Measurements from ENCODE around the gene SSR1.
"Not testable (repeated sequence)": the region's sequence is repeated elsewhere in the genome, so short reads cannot be mapped to it uniquely, and the experiment has no call there.

The SSR1 gene

DNA sequence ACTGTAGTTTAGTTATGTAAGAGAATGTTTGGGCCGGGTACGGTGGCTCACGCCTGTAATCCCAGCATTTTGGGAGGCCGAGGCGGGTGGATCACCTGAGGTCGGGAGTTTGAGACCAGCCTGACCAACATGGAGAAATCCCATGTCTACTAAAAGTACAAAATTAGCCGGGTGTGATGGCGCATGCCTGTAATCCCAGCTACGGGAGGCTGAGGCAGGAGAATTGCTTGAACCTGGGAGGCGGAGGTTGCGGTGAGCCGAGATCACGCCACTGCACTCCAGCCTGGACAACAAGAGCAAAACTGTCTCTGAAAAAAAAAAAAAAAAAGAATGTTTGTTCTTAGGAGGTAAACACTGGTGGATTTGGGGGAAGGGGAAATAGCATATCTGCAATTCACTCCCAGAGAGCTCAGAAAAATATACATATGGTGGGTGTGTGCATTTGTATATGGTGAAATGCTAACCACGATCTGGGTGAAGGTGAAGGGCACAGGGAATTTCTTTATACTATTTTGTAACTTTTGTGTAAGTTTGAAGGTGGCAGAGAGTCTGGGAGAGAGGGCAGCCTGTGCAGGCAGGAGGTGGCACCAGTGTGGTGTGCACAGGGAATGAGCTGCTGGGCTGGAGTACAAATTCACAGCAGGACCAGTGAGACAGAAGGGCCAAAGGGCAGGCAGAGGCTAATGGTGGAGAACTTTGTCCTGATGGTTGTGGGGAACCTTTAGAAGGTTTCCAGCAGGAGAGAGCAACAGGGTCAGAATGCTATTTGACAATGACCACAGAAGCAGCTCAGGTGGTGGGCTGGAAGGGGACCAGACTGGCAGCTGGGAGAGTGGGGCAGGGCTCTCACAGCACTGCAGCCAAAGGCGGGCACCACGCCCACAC, 42.4 kb downstream of the SSR1 start:
- H3K4me3 ChIP-seq (ENCODE audit: low read depth in 1 of 2, low read length in 2 of 2): no peak overlapping the region
- H3K4me1 ChIP-seq (ENCODE audit: insufficient read depth, low read length): no peaks in the 10 kb centered on the region
- H3K27ac ChIP-seq (ENCODE audit: low read depth, low read length): no peak overlapping the region
- no peaks in the 10 kb centered on the region for H3K36me3 ChIP-seq (ENCODE audit: insufficient read depth, low read length)
- no peaks in the 10 kb centered on the region for H3K27me3 ChIP-seq (ENCODE audit: control insufficient read depth in 1 of 2, insufficient read depth in 2 of 2, low read length in 2 of 2)
- H3K9ac ChIP-seq (ENCODE audit: low read length): no peak overlapping the region
- H3K9me3 ChIP-seq (ENCODE audit: low read length): no peaks in the 10 kb centered on the region

DNA sequence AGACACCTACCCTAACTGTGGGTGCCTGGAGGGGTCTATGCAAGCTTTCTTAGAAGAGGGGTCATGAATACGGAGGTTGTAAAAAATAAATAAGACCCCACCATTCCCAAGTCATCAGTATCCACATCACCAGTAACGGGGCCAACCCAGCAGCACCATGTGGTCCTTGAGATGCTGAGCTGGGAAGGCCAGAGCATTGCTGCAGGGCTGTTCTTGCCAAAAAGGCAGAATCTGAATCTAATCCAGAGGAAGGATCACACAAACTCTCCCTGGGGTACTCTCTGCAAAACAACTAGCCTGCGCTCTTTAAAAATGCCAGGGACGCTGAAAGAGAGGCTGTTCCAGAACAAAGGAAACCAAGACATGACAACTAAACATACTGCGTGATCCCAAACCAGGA, 43.2 kb downstream of the SSR1 start:
- no peaks in the 10 kb centered on the region for H3K9me3 ChIP-seq (ENCODE audit: low read length)
- H3K4me1 ChIP-seq (ENCODE audit: insufficient read depth, low read length): no peaks in the 10 kb centered on the region
- H3K4me3 ChIP-seq (ENCODE audit: low read depth in 1 of 2, low read length in 2 of 2): no peak overlapping the region
- H3K9ac ChIP-seq (ENCODE audit: low read length): no peak overlapping the region
- H3K27me3 ChIP-seq (ENCODE audit: control insufficient read depth in 1 of 2, insufficient read depth in 2 of 2, low read length in 2 of 2): no peaks in the 10 kb centered on the region
- H3K36me3 ChIP-seq (ENCODE audit: insufficient read depth, low read length): no peaks in the 10 kb centered on the region
- H3K27ac ChIP-seq (ENCODE audit: low read depth, low read length): no peak overlapping the region

DNA sequence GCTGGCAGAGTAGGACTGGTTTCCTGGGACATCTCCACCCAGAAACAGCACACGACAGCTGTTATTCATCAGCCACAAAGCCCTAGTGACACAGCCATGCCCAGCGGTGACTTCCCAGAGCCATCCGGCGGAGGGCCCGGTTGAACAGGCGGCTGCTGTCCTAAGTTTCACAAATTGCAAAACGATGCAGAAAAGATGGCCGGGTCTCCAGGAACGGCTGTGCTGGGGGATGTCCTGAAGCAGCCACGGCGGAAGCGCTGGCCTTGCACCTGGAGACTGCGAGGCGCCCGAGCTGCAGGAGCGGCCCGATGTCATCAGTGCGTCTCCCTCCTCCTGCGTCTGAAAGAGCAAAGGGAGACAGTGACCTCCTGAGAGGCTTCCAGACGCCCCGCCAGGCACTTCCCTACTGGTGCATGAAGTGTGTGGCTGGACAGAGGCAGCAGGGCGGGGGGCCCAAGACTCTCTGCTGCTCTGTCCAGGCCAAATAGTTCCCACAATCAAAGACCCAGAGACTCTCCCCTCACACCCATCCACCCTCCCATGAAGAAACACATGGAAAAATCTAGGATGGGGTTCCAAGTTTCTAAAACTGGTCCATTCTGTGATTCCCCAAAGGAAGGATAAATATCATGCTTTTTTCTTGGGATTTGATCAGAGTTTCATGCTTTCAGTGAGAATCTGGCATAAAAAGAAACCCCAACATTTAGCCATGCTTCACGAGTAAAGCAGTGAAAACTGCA, 44.0 kb downstream of the SSR1 start:
- Histone ChIP-seq H3K9me3 (ENCODE audit: low read length) (no peaks in the 10 kb centered on the region), H3K27me3 (ENCODE audit: control insufficient read depth in 1 of 2, insufficient read depth in 2 of 2, low read length in 2 of 2) (no peaks in the 10 kb centered on the region), H3K4me1 (ENCODE audit: insufficient read depth, low read length) (no peaks in the 10 kb centered on the region), H3K4me3 (ENCODE audit: low read depth in 1 of 2, low read length in 2 of 2) (no peak overlapping the region), H3K9ac (ENCODE audit: low read length) (no peak overlapping the region), H3K27ac (ENCODE audit: low read depth, low read length) (no peak overlapping the region), H3K36me3 (ENCODE audit: insufficient read depth, low read length) (no peaks in the 10 kb centered on the region)

DNA sequence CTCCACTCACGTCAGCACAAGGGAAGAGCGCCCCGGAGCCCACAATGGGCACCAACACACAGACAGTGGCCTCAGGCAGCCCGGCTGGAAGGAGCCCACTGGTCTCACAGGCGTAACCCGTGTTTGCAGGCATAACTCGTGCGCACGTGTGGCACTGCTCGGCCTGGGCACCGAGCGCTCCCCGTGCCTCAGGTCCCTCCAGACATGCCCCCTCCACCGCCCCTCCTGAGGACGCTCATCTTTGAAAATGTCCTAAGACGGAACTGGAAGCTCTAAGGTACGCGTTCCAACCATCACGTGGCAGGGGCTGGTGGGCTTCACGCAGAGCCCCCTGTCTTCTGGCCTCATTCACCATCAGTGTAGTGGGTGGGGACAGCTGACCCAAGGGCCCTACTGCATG, 44.6 kb downstream of the SSR1 start:
- H3K36me3 ChIP-seq (ENCODE audit: insufficient read depth, low read length): no peaks in the 10 kb centered on the region
- no peaks in the 10 kb centered on the region for H3K27me3 ChIP-seq (ENCODE audit: control insufficient read depth in 1 of 2, insufficient read depth in 2 of 2, low read length in 2 of 2)
- no peaks in the 10 kb centered on the region for H3K9me3 ChIP-seq (ENCODE audit: low read length)
- no peak overlapping the region for H3K27ac ChIP-seq (ENCODE audit: low read depth, low read length)
- no peak overlapping the region for H3K4me3 ChIP-seq (ENCODE audit: low read depth in 1 of 2, low read length in 2 of 2)
- no peak overlapping the region for H3K9ac ChIP-seq (ENCODE audit: low read length)
- no peaks in the 10 kb centered on the region for H3K4me1 ChIP-seq (ENCODE audit: insufficient read depth, low read length)

DNA sequence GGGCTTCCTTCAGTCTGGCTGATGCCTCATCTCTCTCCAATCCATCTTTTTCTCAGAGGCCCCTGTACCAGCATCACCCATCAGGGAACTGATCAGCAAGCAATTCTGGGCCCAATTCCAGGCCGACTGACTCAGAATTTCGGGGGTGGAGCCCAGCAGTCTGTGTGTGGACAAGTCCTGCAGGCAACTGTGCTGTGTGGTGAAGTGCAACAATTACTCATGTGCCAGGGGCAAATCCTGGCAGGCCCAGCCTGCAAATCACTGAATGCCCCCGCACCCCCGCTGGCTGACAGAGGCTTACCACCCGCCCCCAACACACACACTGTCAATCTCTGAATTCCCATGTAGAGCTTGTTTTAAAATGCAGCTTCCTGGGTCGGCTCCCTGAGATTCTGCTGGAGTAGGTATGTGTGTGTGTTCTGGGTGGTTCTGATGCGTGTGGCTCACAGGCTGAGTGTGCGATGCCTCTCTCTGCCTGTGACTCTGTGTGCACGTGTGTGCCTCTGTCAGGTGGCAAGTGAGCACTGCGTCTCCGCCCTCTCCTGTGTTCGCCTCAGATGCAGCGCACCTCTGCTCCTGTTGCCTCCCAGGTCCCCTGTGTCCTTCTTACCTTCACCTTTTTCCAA, 45.4 kb downstream of the SSR1 start:
- Histone ChIP-seq H3K27me3 (ENCODE audit: control insufficient read depth in 1 of 2, insufficient read depth in 2 of 2, low read length in 2 of 2) (no peaks in the 10 kb centered on the region), H3K9me3 (ENCODE audit: low read length) (no peaks in the 10 kb centered on the region), H3K36me3 (ENCODE audit: insufficient read depth, low read length) (no peaks in the 10 kb centered on the region), H3K9ac (ENCODE audit: low read length) (no peak overlapping the region), H3K4me3 (ENCODE audit: low read depth in 1 of 2, low read length in 2 of 2) (no peak overlapping the region), H3K4me1 (ENCODE audit: insufficient read depth, low read length) (no peaks in the 10 kb centered on the region), H3K27ac (ENCODE audit: low read depth, low read length) (no peak overlapping the region)

DNA sequence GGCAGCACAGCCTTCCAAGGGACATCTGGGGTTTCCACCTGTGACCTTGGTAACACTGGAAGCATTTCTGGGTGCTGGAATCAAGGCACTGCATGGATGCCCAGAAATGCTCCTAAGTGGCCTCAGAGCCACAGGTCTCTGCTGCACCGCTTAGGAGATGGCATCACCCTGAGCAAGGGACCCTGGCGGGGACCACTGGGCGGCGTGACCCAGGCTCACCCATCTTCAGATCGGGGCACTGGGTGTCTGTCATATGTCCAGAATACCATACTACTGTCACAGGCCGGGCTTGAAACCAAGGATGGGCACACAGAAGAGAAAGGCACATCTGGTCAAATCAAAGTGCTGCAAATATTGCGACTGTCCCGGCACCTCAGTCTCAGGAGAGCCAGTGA, 45.9 kb downstream of the SSR1 start:
- no peaks in the 10 kb centered on the region for H3K9me3 ChIP-seq (ENCODE audit: low read length)
- H3K27me3 ChIP-seq (ENCODE audit: control insufficient read depth in 1 of 2, insufficient read depth in 2 of 2, low read length in 2 of 2): no peaks in the 10 kb centered on the region
- no peak overlapping the region for H3K9ac ChIP-seq (ENCODE audit: low read length)
- H3K36me3 ChIP-seq (ENCODE audit: insufficient read depth, low read length): no peaks in the 10 kb centered on the region
- H3K27ac ChIP-seq (ENCODE audit: low read depth, low read length): no peak overlapping the region
- H3K4me3 ChIP-seq (ENCODE audit: low read depth in 1 of 2, low read length in 2 of 2): no peak overlapping the region
- H3K4me1 ChIP-seq (ENCODE audit: insufficient read depth, low read length): peaks cover under 1% of the 10 kb centered on the region

DNA sequence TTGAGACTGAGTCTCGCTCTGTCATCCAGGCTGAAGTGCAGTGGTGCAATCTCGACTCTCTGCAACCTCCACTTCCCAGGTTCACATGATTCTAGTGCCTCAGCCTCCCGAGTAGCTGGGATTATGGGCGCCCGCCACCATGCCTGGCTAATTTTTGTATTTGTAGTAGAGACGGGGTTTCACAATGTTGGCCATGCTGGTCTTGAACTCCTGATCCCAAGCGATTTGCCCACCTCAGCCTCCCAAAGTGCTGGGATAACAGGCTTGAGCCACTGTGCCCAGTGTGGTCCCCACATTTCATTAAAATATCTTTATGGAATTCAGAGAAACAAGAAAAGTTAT, 47.6 kb downstream of the SSR1 start:
- not testable (repeated sequence) for H3K36me3 ChIP-seq (ENCODE audit: insufficient read depth, low read length); H3K9ac ChIP-seq (ENCODE audit: low read length); H3K4me3 ChIP-seq (ENCODE audit: low read depth in 1 of 2, low read length in 2 of 2); H3K9me3 ChIP-seq (ENCODE audit: low read length); H3K27me3 ChIP-seq (ENCODE audit: control insufficient read depth in 1 of 2, insufficient read depth in 2 of 2, low read length in 2 of 2); H3K27ac ChIP-seq (ENCODE audit: low read depth, low read length)
- H3K4me1 ChIP-seq (ENCODE audit: insufficient read depth, low read length): peaks cover 12% of the 10 kb centered on the region

DNA sequence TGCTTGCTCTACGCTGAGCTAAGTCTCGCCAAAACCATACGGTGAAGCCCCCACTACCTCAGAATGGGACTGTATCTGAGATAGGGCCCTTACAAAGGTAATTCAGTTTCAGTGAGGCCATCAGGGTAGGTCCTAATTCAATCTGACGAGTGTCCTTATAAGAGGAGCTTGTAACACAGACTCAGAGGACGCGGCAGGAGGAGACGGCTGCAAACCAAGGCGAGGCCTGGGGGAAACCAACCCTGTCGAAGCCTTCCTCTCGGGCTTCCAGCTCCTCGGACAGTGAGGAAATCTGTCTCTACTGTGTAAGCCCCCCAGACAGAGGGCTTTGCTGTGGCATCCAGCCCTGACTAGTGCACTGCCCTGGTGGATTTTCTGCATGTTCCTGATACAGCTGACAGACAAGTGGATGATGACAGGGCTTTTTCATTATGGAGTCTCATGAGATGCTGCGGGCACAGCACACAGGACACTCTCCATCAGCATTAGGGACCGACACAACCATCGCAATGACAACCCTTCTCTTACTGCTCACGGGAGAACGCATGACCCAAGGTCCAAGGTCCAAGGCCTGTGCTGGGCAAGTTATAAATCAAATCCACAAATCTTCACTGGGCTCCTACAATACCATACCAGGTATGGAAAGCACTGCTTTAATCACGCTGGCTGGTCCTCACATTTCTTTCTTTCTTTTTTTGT, 48.2 kb downstream of the SSR1 start:
- H3K9me3 ChIP-seq (ENCODE audit: low read length): no peaks in the 10 kb centered on the region
- H3K36me3 ChIP-seq (ENCODE audit: insufficient read depth, low read length): no peaks in the 10 kb centered on the region
- no peak overlapping the region for H3K27ac ChIP-seq (ENCODE audit: low read depth, low read length)
- H3K9ac ChIP-seq (ENCODE audit: low read length): no peak overlapping the region
- peaks cover 13% of the 10 kb centered on the region for H3K4me1 ChIP-seq (ENCODE audit: insufficient read depth, low read length)
- H3K27me3 ChIP-seq (ENCODE audit: control insufficient read depth in 1 of 2, insufficient read depth in 2 of 2, low read length in 2 of 2): no peaks in the 10 kb centered on the region
- no peak overlapping the region for H3K4me3 ChIP-seq (ENCODE audit: low read depth in 1 of 2, low read length in 2 of 2)

DNA sequence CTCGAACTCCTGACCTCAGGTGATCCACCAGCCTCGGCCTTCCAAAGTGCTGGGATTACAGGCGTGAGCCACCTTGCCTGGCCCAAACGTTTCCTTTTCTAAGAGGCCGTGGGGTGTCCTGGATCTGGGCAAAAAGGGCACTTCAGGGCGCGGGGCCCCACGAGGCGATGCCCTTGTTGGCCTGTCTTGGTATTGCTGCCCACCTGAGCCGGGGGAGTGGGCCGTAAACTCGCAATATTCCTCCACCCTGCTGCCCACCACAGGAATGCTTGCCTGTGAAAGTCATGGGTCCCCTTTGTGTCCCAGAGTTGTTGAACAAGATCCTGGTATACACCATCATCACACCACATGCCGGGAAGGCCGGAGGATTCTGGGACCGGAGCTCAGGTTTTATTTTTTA, 49.0 kb downstream of the SSR1 start:
- H3K36me3 ChIP-seq (ENCODE audit: insufficient read depth, low read length): no peaks in the 10 kb centered on the region
- no peaks in the 10 kb centered on the region for H3K27me3 ChIP-seq (ENCODE audit: control insufficient read depth in 1 of 2, insufficient read depth in 2 of 2, low read length in 2 of 2)
- no peaks in the 10 kb centered on the region for H3K9me3 ChIP-seq (ENCODE audit: low read length)
- H3K4me3 ChIP-seq (ENCODE audit: low read depth in 1 of 2, low read length in 2 of 2): no peak overlapping the region
- peaks cover 13% of the 10 kb centered on the region for H3K4me1 ChIP-seq (ENCODE audit: insufficient read depth, low read length)
- H3K9ac ChIP-seq (ENCODE audit: low read length): no peak overlapping the region
- no peak overlapping the region for H3K27ac ChIP-seq (ENCODE audit: low read depth, low read length)

DNA sequence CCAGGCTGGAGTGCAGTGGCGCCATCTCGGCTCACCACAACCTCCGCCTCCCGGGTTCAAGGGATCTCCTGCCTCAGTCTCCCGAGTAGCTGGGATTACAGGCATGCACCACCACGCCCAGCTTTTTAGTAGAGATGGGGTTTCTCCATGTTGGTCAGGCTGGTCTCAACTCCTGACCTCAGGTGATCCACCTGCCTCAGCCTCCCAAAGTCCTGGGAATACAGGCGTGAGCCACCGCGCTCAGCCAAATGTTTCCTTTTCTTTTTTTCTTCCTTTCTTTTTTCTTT, 49.5 kb downstream of the SSR1 start:
- H3K9me3 ChIP-seq (ENCODE audit: low read length); H3K27ac ChIP-seq (ENCODE audit: low read depth, low read length): not testable (repeated sequence)
- peaks cover 13% of the 10 kb centered on the region for H3K4me1 ChIP-seq (ENCODE audit: insufficient read depth, low read length)

DNA sequence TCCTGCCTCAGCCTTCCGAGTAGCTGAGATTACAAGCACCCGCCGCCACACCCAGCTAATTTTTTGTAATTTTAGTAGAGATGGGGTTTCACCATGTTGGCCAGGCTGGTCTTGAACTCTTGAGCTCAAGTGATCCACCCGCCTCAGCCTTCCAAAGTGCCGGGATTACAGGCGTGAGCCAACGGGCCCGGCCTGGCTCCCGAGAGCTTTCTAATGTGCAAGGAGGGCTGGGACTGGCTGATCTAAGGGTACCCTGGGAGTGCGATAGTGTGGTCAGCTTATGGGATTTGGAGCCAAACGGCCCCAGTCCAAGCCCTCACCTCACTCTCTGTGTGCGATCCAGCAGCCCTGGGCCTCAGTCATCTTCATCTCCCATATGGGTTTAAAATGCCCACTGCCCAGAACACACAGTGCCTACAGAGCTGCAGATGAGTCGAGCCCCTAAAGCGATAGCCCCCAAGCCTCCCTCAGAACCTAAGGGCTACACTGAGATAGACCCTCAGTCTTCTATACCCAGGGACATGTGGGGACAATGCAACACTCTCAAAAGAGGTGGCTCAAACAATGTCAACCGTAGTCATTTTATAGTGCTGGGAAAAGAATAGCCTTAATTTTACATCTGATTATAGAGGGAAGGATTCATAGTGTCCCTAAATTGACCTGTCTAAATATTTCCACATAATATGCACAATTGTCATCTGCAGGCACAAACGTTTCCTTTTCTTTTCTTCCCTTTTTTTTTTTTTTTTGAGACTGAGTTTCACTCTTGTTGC, 50.1 kb downstream of the SSR1 start:
- Histone ChIP-seq H3K4me1 (ENCODE audit: insufficient read depth, low read length) (peaks cover 13% of the 10 kb centered on the region), H3K9ac (ENCODE audit: low read length) (no peak overlapping the region), H3K36me3 (ENCODE audit: insufficient read depth, low read length) (no peaks in the 10 kb centered on the region), H3K27me3 (ENCODE audit: control insufficient read depth in 1 of 2, insufficient read depth in 2 of 2, low read length in 2 of 2) (no peaks in the 10 kb centered on the region), H3K27ac (ENCODE audit: low read depth, low read length) (no peak overlapping the region), H3K9me3 (ENCODE audit: low read length) (no peaks in the 10 kb centered on the region), H3K4me3 (ENCODE audit: low read depth in 1 of 2, low read length in 2 of 2) (no peak overlapping the region)

More for the DNA sequence above, 49.5 kb downstream of the SSR1 start:
- not testable (repeated sequence) for H3K9ac ChIP-seq (ENCODE audit: low read length); H3K27me3 ChIP-seq (ENCODE audit: control insufficient read depth in 1 of 2, insufficient read depth in 2 of 2, low read length in 2 of 2); H3K36me3 ChIP-seq (ENCODE audit: insufficient read depth, low read length); H3K4me3 ChIP-seq (ENCODE audit: low read depth in 1 of 2, low read length in 2 of 2)
